Measurements from ENCODE around the gene DLEC1.

DNA sequence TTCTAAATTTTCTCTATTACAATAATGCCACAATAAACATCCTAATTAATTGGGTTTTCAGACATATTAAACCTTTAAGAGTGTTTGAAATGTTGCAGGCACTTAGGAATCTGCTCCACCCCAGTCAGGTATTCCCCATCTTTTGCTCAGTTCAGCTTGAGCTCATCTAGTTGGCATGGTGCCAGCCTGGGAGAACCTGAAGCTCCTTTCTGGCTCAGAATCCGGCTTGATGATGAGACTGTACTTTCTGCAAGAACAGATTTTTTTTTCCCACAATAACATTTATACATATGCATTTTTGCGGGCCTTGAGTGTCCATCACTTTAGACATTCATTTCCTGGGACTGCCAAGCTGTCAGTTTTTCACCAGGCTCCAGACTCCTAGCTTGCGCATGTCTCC, 118.6 kb downstream of the DLEC1 start:
- TF ChIP-seq, protein P1, sequence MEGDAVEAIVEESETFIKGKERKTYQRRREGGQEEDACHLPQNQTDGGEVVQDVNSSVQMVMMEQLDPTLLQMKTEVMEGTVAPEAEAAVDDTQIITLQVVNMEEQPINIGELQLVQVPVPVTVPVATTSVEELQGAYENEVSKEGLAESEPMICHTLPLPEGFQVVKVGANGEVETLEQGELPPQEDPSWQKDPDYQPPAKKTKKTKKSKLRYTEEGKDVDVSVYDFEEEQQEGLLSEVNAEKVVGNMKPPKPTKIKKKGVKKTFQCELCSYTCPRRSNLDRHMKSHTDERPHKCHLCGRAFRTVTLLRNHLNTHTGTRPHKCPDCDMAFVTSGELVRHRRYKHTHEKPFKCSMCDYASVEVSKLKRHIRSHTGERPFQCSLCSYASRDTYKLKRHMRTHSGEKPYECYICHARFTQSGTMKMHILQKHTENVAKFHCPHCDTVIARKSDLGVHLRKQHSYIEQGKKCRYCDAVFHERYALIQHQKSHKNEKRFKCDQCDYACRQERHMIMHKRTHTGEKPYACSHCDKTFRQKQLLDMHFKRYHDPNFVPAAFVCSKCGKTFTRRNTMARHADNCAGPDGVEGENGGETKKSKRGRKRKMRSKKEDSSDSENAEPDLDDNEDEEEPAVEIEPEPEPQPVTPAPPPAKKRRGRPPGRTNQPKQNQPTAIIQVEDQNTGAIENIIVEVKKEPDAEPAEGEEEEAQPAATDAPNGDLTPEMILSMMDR (IDR thresholded peaks at IDR 0.05 in 2 of 3, conservative IDR thresholded peaks at IDR 0.05 in 1 of 3; ENCODE audit: insufficient read depth in 2 of 3, low read depth in 1 of 3, low read length in 3 of 3), result no peak
- TF ChIP-seq TAL1 (IDR thresholded peaks at IDR 0.05) (no peak), ZNF253 (CRISPR knock-in tag; conservative IDR thresholded peaks at IDR 0.05) (no peak), TRIM24 (IDR thresholded peaks at IDR 0.05) (no peak), YBX1 (IDR thresholded peaks at IDR 0.05) (no peak), TFAM (CRISPR knock-in tag; conservative IDR thresholded peaks at IDR 0.05) (no peak), TAF15 (IDR thresholded peaks at IDR 0.05; ENCODE audit: low read depth, low read length) (no peak), MAFG (tag; conservative IDR thresholded peaks at IDR 0.05) (no peak), KLF16 (IDR thresholded peaks at IDR 0.05) (no peak), MCM7 (IDR thresholded peaks at IDR 0.05) (no peak)
